Caco-2 (cell line): Measurements from ENCODE around the gene SLC25A10. TPM values are rescaled to one million over a fixed set of nuclear protein-coding genes. Genes with fewer than 3 reads are reported as not detected.

ENCODE experiments used
- BruUV-seq: library from RNA; stranded (reverse); fragments of 400-500 nt; replicated peaks from 2 replicates; lab custom pipeline; 2021; lab: Mats Ljungman, UMichigan
- CTCF ChIA-PET: fragments of 300-600 bp; sonication (Branson Sonifier 250); formaldehyde crosslinking; loops from one replicate; lab custom pipeline; 2022; ENCODE audit warnings: antibody characterized with exemption; lab: Charles Lee
- POLR2A ChIA-PET: fragments of 300-600 bp; sonication (Branson Sonifier 250); formaldehyde crosslinking; loops from one replicate; lab custom pipeline; 2022; ENCODE audit warnings: antibody characterized with exemption; lab: Charles Lee
- DNase-seq, 2 experiments: peaks; one replicate each; pipeline versions ENCODE4 v3.0.0 to v3.0.0-alpha.2; 2020 to 2022
- H3K27me3 ChIP-seq: replicated peaks from 2 replicates; pipeline ENCODE4 v1.6.0; 2011; ENCODE audit warnings: low read length; ENCODE audit not compliant: control insufficient read depth, insufficient read depth
- H3K36me3 ChIP-seq: 2 replicates; pipeline ENCODE4 v1.5.1; 2011; ENCODE audit warnings: low read length; ENCODE audit not compliant: control insufficient read depth, insufficient read depth
- H3K4me1 ChIP-seq: fragments of 250-450 bp; sonication (Bioruptor Pico); 2 replicates; pipeline ENCODE4 v1.5.1; 2020; ENCODE audit warnings: mild to moderate bottlenecking
- H3K4me3 ChIP-seq: 2 replicates; pipeline ENCODE4 v1.5.1; 2011; ENCODE audit warnings: low read depth, mild to moderate bottlenecking, control low read depth, low read length
- H3K9me3 ChIP-seq: fragments of 250-450 bp; sonication (Bioruptor Pico); 2 replicates; pipeline ENCODE4 v1.5.1; 2020; ENCODE audit warnings: mild to moderate bottlenecking, moderate library complexity
- H3K27ac Mint-ChIP-seq: one replicate; pipeline ENCODE4 v1.8.0; 2022; ENCODE audit warnings: mixed read lengths; ENCODE audit not compliant: unreplicated experiment
- H3K27me3 Mint-ChIP-seq: one replicate; pipeline ENCODE4 v1.8.0; 2022; ENCODE audit warnings: mixed read lengths; ENCODE audit not compliant: insufficient read depth, unreplicated experiment
- H3K36me3 Mint-ChIP-seq: one replicate; pipeline ENCODE4 v1.8.0; 2022; ENCODE audit warnings: mild to moderate bottlenecking, mixed read lengths; ENCODE audit not compliant: insufficient read depth, unreplicated experiment
- H3K4me1 Mint-ChIP-seq: one replicate; pipeline ENCODE4 v1.8.0; 2022; ENCODE audit warnings: low read depth, mixed read lengths; ENCODE audit not compliant: unreplicated experiment
- H3K4me3 Mint-ChIP-seq: one replicate; pipeline ENCODE4 v1.8.0; 2022; ENCODE audit warnings: mild to moderate bottlenecking, moderate library complexity, mixed read lengths; ENCODE audit not compliant: unreplicated experiment
- H3K9me3 Mint-ChIP-seq: one replicate; pipeline ENCODE4 v1.8.0; 2022; ENCODE audit warnings: mixed read lengths; ENCODE audit not compliant: unreplicated experiment
- intact Hi-C: fragments of 100-400 bp; cut with micrococcal nuclease; formaldehyde crosslinking; loops from one replicate; pipeline ENCODE4 v1.10.0; 2022; ENCODE audit not compliant: unreplicated experiment
- total RNA-seq: library from RNA; stranded (reverse); gene quantifications from 2 replicates; pipeline ENCODE4 v1.2.3, GENCODE V29; 2022
- TF ChIP-seq, protein P1 (sequence below), 2 experiments: fragments of 200-600 bp in 1 of 2; IDR thresholded peaks; 1 replicate in 1 of 2; 2 replicates in 1 of 2; pipeline versions ENCODE4 v1.5.1 to v1.8.0; 2011 to 2022; ENCODE audit warnings: antibody characterized with exemption in 1 of 2, control low read depth in 1 of 2, inconsistent platforms in 1 of 2, low read depth in 1 of 2, low read length in 1 of 2, mild to moderate bottlenecking in 1 of 2, moderate library complexity in 1 of 2; ENCODE audit not compliant: insufficient read depth in 1 of 2, severe bottlenecking in 1 of 2, unreplicated experiment in 1 of 2

Gene SLC25A10
- total RNA-seq, 1 experiment from 2014 or later = 49.5 TPM

GRCh38 chr17:81716674-81716996 is 4.6 kb downstream of the SLC25A10 start:
- no peak for DNase-seq
- ChIA-PET CTCF (interaction anchor here (0.7 kb wide), 1 partner anchor 387 kb away, joined by 5 read pairs; no protein-coding TSS in a partner anchor), POLR2A (interaction anchor here (0.6 kb wide), 1 partner anchor 101 kb away, joined by 7 read pairs; no protein-coding TSS in a partner anchor)
- Mint-ChIP-seq H3K36me3 (peaks cover 50% of the 10 kb centered on the region), H3K4me1 (no peaks in the 10 kb centered on the region), H3K27me3 (no peaks in the 10 kb centered on the region), H3K27ac (no peak overlapping the region), H3K9me3 (no peaks in the 10 kb centered on the region), H3K4me3 (no peak overlapping the region)
- Histone ChIP-seq H3K4me3 (no peak overlapping the region), H3K9me3 (no peaks in the 10 kb centered on the region), H3K4me1 (peaks cover 11% of the 10 kb centered on the region), H3K27me3 (no peaks in the 10 kb centered on the region), H3K36me3 (no peaks in the 10 kb centered on the region; the same call in none of the 2 replicates)
- intact Hi-C loops = no loop called here
- BruUV-seq = no TSS peak
- TF ChIP-seq, protein P1, sequence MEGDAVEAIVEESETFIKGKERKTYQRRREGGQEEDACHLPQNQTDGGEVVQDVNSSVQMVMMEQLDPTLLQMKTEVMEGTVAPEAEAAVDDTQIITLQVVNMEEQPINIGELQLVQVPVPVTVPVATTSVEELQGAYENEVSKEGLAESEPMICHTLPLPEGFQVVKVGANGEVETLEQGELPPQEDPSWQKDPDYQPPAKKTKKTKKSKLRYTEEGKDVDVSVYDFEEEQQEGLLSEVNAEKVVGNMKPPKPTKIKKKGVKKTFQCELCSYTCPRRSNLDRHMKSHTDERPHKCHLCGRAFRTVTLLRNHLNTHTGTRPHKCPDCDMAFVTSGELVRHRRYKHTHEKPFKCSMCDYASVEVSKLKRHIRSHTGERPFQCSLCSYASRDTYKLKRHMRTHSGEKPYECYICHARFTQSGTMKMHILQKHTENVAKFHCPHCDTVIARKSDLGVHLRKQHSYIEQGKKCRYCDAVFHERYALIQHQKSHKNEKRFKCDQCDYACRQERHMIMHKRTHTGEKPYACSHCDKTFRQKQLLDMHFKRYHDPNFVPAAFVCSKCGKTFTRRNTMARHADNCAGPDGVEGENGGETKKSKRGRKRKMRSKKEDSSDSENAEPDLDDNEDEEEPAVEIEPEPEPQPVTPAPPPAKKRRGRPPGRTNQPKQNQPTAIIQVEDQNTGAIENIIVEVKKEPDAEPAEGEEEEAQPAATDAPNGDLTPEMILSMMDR (IDR thresholded peaks at IDR 0.05; ENCODE audit: insufficient read depth in 1 of 2, low read depth in 1 of 2, low read length in 1 of 2, severe bottlenecking in 1 of 2, unreplicated experiment in 1 of 2) = no peak

DNA sequence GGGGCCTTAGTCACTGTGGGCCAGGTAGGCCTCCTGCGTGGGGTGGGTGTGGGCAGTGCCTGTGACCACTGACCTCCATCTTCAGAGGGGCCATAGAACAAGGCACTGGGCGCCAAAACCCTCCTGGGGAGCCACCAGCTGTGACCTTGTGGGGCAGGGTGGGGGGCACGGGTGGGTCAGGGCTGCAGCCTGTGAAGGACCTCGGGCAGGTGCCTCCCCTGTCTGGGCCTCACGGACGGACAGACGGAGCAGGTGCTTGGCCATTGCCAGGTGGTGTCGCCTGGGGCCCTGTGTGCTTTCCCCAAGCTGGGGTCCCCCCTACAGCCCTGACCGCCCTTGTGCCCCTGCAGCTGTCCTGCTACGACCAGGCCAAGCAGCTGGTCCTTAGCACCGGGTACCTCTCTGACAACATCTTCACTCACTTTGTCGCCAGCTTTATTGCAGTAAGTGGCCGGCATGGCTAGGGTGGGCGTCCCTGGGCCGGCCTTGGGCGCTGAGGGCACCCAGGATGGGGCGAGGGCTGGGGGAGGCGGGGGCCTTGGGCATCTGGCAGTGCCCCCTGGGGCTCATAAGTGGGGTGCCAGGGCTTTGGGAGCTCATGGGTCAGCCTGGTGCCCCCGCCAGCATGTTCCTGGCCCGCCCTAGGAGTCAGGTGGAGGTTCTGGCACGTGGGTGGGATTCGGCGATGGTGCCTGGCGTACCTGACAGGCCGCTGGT is 5.1 kb downstream of the SLC25A10 start:
- Mint-ChIP-seq H3K27me3 (no peaks in the 10 kb centered on the region), H3K9me3 (no peaks in the 10 kb centered on the region), H3K4me3 (no peak overlapping the region), H3K27ac (no peak overlapping the region), H3K4me1 (no peaks in the 10 kb centered on the region), H3K36me3 (peaks cover 44% of the 10 kb centered on the region)
- POLR2A ChIA-PET = interaction anchor here (0.5 kb wide), 1 partner anchor 84 kb away, joined by 6 read pairs; no protein-coding TSS in a partner anchor
- CTCF ChIA-PET = no interaction called here
- TF ChIP-seq, protein P1 (IDR thresholded peaks at IDR 0.05; ENCODE audit: insufficient read depth in 1 of 2, low read depth in 1 of 2, low read length in 1 of 2, severe bottlenecking in 1 of 2, unreplicated experiment in 1 of 2) = no peak
- no peak for DNase-seq
- Histone ChIP-seq H3K4me3 (no peak overlapping the region), H3K36me3 (no peaks in the 10 kb centered on the region; the same call in none of the 2 replicates), H3K27me3 (no peaks in the 10 kb centered on the region), H3K4me1 (peaks cover 13% of the 10 kb centered on the region), H3K9me3 (no peaks in the 10 kb centered on the region)
- intact Hi-C loops = no loop called here
- no TSS peak for BruUV-seq

- H3K9me3 ChIP-seq = no peaks in the 10 kb centered on the region
- no peaks in the 10 kb centered on the region; the same call in none of the 2 replicates for H3K36me3 ChIP-seq
- CTCF ChIA-PET = no interaction called here
- Mint-ChIP-seq H3K27me3 (no peaks in the 10 kb centered on the region), H3K4me1 (no peaks in the 10 kb centered on the region), H3K36me3 (peaks cover 39% of the 10 kb centered on the region), H3K27ac (no peak overlapping the region), H3K9me3 (no peaks in the 10 kb centered on the region), H3K4me3 (no peak overlapping the region)
- intact Hi-C loops = no loop called here
- no TSS peak for BruUV-seq
- no peaks in the 10 kb centered on the region for H3K27me3 ChIP-seq
- no peak for DNase-seq
- peaks cover 15% of the 10 kb centered on the region for H3K4me1 ChIP-seq
- no peak overlapping the region for H3K4me3 ChIP-seq
- POLR2A ChIA-PET = no interaction called here
- TF ChIP-seq, protein P1 (IDR thresholded peaks at IDR 0.05; ENCODE audit: insufficient read depth in 1 of 2, low read depth in 1 of 2, low read length in 1 of 2, severe bottlenecking in 1 of 2, unreplicated experiment in 1 of 2) = no peak
Measured at GRCh38 chr17:81717766-81718089, 5.6 kb downstream of the SLC25A10 start.
